HG02973 (cell line): ENCODE measurements around the gene MS4A15.
"Not testable (repeated sequence)": the region's sequence is repeated elsewhere in the genome, so short reads cannot be mapped to it uniquely, and the experiment has no call there.

Experiments used
- ATAC-seq: cut with Tn5 transposase; IDR thresholded peaks from one replicate; pipeline ENCODE4 v1.9.1; 2021; ENCODE audit warnings: moderate library complexity; ENCODE audit not compliant: unreplicated experiment

Gene MS4A15, protein sequence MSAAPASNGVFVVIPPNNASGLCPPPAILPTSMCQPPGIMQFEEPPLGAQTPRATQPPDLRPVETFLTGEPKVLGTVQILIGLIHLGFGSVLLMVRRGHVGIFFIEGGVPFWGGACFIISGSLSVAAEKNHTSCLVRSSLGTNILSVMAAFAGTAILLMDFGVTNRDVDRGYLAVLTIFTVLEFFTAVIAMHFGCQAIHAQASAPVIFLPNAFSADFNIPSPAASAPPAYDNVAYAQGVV

DNA sequence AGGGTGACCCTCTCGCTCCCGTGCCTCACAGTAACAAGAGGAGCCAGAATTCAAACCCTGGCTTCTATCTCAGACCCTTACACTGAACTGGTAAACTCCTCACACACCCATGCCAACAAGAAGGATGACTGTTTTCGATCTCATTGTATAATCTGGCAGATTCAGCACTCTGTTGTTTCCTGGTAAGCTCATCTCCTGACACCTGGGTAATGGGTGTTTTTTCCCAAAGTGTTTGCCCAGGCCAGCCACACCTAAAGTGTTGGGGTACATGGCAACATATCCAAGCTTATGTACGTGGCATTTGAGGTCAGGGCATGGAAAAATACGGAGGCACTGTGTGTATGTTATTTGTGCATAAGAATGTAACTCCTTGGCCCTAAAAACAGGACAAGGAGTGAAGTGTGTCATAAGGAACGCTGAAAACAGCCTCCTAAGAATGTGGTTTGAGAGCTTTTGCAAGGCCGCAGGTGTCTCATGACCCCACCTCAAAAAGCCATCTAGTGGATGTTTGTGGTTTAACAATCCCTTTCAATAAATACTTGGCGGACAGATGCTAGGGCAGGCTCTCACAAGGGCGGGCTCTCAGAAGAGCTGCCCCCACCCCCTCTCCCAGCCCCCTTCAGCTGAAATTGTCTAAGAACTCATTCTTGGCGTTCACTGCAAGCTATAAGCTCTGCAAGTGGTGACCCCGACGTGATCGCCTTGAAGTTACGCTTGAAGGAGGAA lies at the start of gene MS4A15:
MS4A15 (plus strand) TSS at position 561 of the 726 bp plus-strand sequence. CDS start 6,867 bp downstream, outside the sequence.
- no peak for ATAC-seq

DNA sequence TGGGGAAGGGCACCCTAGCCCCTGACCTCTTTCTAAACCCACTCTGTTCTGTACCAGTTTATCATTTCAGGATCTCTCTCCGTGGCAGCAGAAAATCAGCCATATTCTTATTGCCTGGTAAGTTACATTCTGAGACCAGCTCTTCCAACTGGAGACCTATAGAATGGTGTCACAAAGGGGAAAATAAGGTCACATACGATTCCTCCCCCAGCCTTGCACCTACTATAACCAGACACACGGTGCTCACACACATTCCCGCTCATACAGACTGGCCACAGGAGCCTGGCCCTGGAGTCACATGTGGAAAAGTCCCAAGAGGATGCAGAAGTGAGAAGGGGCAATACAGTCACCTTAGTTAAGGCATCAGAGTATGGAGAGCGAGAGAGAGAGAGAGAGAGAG lies 49.7 kb upstream of the MS4A15 start:
- ATAC-seq: no peak

DNA sequence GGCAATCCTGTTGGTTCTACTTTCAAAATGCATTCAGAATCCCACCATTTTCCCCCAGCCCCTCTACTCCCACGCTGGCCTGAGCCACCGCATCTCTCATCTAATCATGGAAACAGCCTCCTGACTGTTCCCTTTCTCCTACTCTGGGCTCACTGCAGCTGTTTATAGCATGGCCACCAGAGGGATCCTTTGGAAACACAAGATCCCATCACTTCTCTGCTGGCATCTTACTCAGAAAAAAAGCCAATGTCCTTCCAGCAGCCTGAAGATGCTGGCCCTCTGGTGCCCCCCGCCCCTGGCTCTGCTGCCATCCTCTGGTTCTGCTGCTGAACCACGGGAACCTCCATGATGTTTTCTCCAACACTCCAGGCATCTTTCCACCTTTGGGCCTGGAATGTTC lies 46.2 kb upstream of the MS4A15 start:
- no peak for ATAC-seq

DNA sequence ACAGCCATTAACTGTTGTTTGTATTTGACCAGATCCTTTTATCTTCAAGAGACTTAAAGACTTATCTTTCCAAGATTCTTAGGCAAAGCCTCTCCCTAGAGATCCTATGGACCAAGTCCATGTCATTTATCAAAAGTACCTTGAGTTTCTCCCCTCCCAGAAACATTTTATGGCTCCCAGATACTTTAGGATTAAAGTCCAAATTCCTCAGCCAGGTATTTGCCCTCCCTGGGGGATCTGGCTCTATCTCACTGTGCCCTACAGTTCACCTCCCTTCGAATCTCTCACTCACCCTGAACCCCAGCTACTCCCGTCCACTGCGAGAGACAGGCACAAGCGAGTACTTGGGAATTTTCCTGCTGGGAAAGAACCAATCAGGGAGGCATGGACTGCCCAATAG lies 45.4 kb upstream of the MS4A15 start:
- no peak for ATAC-seq

DNA sequence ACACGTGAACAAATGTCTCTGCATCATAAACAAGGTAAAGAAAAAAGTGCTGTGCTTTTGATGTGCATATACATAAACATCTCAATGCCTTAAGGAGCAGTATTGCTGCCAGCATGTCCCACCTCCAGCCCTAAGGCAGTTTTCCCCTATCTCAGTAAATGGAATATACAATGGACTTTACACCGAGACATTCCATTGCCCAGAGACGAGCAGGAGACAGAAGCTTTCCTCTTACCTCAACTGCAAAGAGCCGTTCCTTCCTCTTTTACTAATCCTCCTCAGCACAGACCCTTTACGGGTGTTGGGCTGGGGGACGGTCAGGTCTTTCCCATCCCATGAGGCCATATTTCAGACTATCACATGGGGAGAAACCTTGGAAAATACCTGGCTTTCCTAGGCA lies 43.2 kb upstream of the MS4A15 start:
- not testable (repeated sequence) for ATAC-seq

DNA sequence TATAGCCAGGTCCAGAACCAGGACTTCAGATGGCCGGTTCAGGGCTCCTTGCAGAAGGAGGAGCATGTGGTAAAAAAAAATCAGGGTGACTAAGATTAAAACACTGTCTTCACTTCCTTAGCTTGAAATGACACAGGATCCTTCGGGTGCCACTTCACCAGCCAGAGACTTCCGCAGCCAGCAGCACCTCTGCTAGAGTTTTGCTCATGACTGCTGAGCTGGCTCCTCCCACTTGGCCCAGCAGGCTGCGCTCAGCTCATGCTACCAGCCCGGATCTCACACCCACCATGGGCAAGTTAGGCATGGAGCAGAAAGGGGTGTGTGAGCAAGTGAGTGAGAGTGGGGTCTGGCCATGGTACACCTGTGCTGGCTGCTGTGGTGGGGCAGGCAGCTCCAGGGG lies 38.7 kb upstream of the MS4A15 start:
- ATAC-seq: no peak

DNA sequence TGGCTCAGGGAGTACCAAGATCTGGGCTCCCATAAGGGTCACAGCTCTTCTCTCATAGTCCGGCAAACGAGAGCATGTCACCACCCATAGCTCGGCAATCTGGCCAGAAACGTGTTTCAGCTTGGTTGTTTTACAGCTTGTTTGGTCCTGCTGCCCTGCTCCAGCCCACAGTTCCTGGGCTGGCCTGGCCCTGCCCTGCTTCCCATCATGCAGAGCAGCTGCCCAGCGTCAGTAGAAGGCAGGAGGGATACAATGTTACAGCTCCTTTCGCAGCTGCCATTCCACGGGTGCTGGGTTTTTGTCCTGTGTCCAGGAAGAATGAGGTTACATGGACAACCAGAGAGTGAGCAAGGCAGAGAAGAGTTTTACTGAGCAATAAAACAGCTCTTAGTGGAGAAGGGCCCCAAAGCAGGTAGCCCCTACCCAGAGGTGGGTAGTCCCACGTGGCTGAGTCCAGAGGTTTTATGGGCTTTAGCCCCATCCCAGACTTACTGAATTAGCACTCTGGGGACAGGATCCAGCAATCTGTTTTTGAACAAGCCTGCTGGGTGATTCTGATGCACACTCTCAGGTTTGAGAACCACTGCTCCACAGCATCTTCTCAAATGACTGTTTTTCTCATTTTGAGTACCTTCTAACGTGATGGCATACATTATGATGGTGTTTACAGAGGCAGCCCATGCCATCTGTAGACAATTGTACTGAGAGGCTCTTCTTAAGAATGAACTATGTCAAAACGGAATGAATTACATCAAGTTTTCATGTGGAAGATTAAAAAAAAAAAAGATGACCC lies 37.9 kb upstream of the MS4A15 start:
- no peak for ATAC-seq

DNA sequence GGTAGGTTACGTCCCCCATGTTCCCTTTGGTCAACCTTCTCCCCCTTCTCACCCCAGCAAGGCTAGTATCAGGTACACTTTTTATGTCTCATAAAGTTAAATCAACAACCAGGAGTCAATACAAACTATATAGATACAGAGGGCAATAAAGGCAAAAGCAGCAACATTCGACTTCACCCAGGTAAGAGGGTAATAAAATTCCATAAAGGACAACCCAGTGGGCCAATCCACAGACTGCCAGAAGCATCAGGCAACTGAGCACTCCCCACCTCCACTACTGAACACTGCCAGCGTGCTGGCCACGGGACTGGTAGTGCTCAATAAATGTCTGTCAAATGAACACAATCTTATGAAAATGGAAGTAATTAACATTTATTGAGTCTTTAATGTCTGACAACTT lies 37.3 kb upstream of the MS4A15 start:
- ATAC-seq: no peak

DNA sequence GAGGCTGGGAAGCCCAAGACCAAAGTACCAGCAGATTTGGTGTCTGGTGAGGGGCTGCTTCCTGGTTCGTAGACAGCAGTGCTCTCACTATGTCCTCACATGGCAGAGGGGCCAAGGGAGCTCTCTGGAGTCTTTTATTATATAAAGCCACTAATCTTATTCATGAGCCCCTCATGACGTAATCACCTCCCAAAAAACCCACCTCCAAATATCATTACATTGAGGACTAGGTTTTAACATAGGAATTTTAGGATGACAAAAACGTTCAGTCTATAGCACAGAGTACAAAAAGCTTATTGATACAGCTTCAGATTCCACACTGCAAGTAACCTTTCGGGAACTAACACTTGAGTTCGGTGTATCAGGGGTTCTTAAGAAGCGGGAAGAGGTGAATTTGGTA lies 36.2 kb upstream of the MS4A15 start:
- ATAC-seq: no peak

DNA sequence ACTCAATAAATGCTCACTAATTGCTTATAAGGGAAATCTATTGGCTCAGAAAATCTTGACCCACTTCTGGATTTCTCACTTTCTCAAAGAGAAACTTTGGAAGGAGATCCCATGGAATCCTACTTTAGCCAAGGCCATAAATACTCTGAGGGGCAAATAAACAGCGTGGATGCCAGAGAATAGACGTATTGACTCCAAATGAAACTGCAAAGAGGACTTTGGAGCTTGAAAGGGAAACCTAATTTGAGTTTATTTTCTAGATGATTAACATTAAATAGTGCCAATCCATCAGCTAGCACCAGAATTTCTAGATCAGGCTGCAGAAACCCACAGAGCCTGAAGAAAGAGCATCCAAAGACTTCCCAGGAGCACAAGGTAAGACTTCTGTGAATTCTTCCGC lies 32.2 kb upstream of the MS4A15 start, which contains the start of gene MS4A18:
MS4A18 (plus strand) TSS at position 301 of the 400 bp plus-strand sequence.
- no peak for ATAC-seq

DNA sequence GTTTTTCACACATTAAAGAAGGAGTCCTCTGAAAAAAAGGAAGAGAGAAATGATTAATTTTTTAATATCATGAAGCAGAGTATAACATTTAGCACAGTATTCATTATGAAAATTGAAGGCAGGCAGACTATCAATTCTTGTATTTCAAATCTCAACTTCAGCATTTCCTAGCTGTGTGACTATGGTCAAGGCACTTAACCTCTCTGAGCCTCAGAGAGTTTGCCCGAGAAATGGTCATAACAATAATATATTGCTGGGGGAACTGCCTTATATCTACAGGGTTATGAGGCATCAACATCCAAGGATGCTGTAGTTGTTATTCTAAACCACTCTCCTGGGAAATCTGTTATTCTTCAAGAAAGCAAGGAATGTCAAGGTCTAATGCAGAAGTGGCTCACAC lies 31.1 kb upstream of the MS4A15 start:
- ATAC-seq: no peak

DNA sequence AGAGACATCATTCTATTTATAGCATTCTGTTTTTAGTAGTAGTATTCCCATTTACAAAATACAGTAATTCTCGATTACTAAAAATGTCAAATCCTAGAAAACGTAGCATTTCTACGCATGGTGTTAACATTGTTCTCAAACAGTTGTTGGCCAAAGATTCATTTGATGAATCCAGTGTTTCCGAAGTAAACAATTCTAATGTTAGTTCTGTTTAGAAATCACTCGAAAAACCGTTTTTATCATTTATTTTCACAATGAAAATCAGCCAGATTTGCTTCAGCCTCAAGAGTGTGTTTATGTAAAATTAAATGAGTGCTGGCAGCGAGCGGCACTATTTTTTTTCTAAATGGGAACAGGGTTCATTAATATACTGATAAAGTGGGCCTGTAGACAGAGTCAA lies 25.1 kb upstream of the MS4A15 start:
- ATAC-seq: no peak

DNA sequence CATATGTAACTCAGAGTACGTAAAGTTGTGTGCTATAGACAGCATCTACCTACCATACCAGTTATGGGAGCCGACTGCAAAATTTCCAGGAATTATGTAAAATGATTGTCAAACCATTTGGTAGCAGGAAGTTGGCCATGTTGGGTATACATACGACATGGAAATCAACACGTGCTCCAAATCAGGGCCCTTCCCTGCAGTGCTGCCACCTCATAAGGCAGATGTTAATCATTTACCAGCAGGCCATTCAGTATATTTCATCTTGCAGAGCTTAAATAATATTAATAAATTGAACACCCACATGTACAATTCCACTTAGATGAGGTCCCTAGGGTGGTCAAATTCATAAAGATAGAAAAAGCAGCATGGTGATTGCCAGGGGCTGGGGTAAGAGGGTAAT lies 22.4 kb upstream of the MS4A15 start:
- ATAC-seq: no peak

DNA sequence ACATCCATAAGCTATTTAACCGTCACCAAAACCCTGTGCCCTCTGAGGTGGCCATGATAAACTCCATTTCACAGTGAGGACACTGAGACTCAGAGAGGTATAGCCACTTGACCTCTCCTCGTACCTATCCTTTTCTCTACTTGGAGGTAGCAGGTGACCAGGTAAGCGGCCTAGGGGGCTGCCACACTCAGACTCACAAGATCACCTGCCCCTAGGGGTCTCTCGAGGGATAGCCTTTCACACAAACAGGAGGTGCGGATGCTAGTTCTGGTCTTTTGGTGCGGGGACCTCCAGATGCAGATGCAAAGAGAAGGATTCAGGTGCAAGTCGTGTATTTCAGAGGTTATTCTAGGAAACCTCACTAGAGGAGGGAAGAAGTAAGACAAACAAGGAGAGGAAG lies 17.6 kb upstream of the MS4A15 start:
- no peak for ATAC-seq

DNA sequence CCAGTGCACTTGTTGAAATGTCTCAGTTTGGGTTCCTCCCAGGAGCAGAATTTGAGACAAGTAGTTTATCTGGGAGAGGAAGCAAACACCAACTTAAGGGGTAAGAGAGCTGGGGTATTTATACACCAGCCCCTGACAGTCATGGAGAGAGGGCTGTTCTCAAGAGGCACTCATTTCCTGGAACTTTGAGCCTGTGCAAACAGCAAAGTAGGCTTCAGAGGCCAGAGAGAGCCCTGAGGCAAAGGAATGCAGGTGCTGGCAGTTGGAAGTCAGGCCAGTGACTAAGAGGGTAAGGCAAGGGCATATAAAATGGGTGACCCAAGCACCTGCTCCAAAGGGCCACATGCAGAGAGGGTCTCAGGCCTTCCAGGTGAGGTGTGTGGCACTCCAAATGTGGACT lies 16.1 kb upstream of the MS4A15 start:
- no peak for ATAC-seq

DNA sequence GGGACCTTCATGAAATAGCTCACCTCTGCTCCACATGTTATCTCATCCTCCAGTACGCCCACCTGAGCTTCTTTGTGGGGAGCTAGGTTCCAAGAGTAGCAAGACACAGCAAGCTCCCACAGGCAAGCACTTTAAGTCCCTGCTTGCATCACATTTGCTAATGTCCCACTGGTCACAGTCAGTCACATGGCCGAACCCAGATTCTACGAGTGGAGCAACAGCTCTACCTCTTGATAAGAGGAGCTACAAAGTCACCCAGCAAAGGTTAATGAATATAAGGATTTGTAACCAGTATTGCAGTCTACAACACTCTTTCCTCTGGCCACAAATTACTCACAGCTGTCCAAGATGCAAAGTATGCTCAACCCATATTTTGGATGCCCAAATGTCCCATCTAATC lies 15.2 kb upstream of the MS4A15 start:
- no peak for ATAC-seq

DNA sequence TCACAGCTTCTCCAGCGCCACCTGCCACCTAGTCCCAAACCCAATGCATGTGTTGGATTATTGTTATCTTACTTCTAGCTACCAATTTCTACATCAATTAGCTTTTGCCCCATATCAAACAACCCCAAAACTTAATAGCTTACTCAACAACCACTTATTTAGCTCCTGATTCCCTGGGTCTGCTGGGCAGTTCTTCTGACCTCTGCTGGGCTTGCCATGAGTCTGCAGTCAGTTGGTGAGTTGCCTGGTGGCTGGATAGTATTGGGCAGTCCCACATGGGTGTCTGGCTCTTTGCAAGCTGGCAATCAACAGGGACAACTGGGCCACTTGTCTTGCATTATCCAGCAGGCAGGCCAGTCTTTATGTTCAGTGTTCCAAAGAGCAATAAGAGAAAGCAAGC lies 13.6 kb upstream of the MS4A15 start:
- no peak for ATAC-seq

DNA sequence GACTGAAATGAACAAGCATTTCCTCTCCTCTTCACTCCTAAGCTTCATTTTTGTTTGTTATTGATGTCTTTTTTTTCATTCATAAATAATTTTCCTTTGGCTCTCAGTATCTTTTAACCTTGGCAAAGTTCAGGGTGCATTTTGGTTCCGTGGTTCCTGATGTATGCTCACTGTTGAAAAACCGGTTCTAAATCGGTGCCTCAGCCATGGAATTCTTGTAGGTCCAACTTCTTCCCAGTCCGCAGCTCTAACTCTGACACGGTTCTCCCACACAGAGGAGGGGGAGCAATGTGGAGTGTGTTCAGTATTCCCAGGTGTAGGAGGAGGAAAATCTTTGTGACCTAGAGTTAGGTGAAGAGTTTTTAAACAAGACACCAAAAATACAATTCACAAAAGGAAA lies 12.6 kb upstream of the MS4A15 start:
- no peak for ATAC-seq

DNA sequence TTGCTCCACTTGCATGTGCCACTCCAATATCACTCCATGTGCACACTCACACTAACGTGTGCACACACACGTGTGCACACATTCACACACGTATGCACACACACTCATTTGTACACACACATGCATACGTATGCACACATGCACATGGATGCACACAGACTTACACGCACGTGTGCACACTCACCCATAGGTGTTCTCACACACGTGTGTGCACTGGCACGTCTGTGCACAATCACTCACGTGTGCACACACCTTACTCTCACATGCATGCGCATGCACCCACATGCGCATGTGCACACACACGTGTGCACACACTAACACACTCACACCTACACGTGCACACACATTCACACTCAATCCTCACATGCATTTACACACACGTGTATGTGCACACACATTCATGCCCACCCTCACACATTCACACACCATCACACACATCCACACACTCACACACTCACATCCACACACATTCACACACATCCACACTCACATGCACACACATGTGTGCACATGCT lies 9.3 kb upstream of the MS4A15 start:
- ATAC-seq: no peak

DNA sequence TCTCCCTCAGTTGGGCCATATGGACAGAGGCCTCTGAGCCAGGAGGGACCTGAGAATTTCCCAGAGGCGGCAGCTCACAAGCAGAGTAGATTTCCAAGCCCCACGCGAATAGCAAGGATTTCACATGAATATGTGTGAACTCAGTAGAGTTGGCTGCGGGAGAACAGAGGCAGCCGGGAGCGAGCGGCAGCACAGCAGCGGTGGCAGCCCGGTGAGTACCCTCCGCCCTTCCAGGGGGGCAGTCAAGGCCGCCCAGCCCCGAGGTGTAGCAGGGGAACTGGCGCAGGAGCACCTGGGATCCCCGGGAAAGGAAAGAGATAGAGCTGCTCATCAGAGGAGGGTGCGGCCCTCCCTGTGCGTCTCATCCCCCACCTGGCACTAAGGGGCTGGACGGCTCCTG lies 8.4 kb upstream of the MS4A15 start:
- no peak for ATAC-seq

DNA sequence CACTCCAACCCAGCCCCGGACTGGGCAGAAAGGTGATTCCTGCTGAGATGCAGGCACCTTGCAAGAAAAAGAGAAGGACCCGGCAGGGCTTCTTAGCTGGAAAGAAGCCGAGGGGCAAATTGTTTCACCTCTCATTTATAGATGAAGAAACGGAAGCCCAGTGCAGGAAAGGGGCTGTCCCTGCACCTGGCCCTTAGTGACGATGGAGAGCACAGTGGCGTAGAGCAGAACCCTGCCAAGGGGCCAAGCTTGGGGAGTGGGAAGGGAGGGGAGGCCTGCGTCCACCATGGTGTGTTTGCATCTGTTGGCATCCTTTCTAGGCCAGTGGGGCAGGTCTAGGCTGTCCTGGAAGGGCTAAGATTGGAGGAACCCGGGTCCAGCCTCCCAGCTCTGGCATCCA lies 7.8 kb upstream of the MS4A15 start:
- ATAC-seq: no peak

DNA sequence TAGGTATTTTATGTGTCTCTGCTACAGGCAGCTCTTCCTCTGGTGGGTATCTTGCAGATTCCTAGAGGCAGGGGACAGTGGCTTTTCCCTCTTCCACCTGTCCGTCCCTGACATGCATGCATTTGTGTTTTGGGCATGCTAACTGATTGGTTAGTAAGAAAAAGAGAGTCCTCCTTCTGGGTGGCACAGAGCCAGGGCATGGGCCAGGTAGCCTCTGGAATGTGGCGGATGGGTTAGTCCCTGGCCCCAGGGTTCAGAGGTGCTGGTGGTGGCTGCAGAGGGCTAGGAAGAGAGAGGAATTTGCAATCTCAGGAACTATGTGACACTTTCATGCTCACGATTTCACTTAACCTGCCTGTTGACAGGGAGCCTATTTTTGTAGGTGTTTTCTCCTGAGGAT lies 5.8 kb upstream of the MS4A15 start:
- no peak for ATAC-seq
